GM21786 (cell line): Measurements from ENCODE around the gene AIFM1.

ENCODE experiments used
- ATAC-seq: cut with Tn5 transposase; IDR thresholded peaks from one replicate; pipeline ENCODE4 v1.9.1; 2021; ENCODE audit not compliant: unreplicated experiment

Gene AIFM1

DNA sequence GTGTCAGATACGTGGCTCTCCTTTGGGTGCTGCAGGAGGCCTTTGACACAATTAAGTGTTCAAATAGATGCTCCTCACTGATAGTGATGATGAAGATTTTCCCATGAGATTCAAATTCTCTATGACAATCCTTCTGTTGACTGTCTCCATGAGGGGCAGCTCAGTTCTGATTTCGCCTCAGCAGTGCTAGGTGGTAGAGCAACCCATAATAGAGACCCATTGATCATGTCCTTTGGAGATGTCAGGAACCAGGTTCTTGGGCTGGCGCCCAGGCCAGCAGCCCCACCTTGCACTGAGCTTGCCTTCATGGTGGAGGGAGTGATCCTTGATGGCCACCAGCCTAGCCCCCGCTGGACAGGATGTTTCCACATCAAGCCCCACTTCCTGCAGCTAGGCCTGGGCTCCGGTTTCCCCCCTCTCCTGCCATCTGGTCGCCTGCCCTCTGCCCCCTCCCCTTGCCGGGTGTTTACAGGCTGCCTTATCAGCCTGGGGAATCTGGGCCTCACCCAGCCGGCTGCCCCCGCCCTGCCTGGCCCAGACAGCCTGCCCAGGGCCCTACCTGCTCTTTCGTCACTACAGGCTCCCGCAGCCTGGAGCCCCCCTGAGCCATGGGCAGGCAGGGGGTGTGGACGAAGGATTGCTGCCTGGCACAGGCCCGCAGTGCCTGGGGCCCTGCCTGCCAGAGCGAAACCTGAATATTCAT, 68.0 kb downstream of the AIFM1 start:
- ATAC-seq: no peak

DNA sequence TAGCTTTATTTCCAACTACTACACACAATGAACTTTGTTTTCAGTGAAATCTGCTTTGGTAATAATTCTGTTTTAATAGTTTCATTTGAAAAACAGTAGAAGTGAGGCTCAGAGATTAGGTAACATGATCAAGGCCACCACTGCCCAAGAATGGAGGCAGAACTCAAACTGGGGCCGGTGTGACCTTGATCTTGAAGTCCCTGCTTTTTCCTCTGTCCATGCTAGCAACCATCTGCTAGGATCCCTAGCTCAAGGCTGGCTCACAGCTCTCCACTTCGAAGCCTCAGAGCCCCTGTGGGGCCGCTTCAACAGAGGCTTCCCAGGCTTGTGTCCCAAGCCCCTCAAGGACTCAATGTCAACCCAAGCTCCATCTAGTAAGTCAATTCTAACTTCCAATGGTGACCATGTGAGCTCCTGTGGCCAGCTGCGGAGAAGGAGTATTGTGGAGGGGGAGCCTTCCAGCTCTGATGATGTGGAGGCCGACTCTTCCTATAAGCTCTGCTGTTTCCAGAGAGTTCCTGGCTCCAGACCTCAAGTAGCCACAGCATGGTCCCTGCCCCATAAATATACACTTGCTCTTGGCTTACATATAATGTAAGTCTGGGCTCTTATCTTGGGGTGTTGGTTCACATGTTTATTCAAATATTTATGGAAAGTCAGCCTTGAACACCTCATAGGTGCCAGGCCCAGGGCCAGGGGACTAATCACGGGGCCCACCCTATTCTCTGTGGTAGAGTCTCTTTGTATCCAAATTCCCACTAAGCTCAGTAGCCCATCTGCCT, 70.2 kb downstream of the AIFM1 start:
- no peak for ATAC-seq

DNA sequence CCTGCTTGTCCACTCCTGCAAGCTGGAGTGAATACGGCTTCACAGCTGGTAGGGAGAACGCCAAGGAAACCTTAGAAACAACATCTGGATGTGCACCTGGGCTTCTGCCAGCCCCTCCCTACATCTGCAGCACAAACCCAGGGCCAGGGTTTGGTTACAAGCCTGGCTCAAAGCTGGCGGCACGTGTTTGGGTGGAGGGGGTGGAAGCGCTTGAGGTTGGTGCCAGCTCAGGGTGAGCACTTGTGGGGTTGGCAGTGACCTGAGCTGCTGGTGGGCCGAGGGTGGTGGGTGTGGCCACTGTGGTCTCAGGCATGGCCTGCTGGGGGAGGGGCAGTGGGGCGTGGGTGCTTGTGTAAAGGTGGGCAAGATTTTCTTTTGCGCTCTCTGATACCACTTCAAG, 70.9 kb downstream of the AIFM1 start:
- no peak for ATAC-seq

DNA sequence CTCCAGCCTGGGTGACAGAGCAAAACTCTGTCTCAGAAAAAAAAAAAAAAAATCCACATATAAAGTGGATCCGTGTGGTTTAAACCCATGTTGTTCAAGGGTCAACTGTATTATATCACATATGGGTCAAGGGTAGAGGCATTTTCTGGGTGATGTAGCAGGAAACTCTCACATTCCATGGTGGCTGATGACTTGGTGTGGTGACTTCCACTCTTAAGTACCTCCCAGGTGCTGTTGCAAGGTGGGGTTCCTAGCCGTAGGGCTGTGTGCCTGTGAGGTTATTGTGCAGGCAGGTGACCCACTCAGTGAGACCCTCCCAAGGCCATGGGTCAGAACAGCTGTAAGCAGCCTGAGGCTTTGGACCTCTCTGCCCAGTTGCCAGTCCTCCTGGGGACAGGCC, 72.4 kb downstream of the AIFM1 start:
- ATAC-seq: no peak

DNA sequence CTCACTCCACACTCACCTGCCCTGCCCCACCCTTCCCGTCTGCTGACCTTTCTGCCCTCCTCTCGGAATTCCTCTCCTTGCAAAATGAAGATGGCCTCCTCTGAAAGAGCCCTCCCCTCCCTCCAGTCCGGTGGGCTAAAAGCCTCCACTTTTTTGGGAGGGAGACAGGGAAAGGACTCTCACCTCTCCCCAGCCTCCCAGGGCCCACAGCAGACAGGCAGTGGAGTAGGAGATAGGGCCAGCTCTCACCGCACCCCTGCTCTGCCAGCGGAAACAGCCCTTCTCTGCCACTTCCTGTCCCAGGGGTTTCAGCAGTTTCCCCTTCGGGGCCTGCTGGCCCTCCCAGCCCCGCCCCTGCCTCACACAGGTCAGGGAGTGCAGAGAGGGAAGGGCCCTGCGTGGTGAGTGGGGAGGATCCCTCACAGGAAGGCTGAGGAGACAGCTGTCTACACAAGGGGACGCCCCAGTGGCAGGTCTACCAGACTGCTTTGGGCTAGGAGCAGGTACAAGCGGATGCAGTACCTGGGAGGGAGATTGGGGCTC, 73.6 kb downstream of the AIFM1 start:
- peak; percentile 99 for ATAC-seq

DNA sequence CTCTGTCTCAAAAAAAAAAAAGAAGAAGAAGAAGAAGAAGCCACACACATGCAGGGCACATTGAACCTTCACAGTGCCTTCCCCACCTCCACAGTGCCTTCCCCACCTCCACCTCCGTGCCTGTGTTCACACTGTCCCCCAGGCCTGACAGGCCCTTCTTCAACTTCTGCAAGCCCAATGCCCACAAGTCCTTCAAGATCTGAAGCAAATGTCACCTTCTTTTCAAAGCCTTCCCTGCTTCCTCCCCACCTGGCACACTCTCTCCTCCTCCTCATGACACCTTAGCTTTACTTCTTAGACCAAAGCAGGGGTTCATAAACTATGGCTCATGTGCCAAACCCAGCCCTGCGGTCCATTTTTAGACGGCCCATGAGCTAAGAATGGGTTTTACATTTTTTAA, 75.3 kb downstream of the AIFM1 start:
- no peak for ATAC-seq

DNA sequence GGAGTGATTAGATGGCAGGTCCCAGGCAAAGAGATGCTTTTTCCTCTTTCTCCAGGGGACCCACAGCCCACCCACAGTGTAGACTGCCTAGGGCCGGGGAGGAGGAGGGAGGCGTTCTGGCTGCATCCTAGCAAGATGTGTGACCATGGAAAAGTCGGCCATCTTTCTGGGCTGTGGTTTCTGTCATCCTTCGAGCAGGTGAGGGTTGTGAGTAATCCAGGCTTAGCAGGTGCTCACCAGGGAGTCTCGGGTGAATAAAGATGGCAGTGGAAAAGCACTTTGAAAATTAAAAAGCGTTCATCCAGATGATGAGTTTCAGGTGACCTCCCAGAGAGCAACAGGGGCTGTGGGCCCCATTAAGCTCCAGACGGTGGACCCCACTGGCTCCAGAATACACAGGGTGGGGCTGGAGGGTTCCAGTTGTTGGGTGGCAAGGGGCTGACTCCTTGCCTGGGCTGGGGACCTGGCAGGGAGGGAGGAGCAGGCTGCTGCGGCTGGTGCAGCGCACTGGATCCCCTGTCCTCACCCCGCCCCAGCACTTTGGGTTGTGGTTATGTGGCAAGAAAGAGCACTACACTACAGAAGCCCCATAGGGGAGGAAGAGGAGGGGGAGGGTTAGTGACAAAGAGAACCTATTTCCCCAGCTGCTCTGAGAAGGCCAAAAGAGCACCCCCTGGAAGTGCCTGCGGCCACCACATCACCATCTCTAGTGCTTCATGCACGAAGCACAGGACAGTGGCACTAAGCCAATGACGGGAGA, 79.0 kb downstream of the AIFM1 start:
- ATAC-seq: peak; percentile 42

DNA sequence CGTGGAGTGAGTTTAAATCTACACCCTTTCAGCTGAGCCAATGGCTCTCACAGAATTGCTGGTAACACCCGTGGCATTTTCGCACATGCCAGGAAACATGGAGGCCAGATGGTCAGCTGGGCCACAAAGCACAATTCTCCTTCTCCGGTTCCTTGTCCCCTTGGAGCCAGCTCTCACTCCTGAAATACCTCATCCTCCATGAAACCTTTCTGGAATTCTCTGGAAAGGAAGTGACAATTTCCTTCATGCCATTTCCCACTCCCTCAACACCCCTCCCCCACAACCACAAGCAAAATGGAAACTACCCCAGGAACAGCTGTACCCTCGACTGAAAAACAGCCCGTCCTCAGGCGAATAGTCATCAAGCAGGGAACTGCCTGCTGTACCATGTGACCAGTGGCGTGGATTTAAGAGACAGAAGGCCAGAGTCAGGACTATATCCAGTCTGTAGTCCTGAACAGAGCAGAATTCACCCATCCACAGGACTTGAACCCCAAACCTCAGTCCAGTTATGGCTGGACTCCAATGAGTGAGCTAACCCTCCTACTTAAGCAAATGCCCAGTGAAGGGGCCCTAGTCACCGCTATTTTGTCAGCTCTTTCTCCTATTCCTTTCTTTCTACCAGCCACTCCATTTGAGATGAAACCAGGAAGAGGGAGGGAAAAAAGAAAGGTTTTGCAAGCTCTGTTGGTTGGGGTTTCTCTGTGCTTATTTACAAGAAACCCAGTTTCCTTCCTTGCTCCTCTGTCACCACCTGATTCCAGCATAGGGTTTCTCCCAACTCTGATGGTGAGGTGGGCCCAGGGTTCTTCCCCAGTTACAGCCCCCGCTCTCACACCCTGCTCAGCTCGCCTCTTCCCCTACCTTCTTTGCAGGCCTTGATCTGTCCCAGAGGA, 79.8 kb downstream of the AIFM1 start:
- ATAC-seq: no peak

DNA sequence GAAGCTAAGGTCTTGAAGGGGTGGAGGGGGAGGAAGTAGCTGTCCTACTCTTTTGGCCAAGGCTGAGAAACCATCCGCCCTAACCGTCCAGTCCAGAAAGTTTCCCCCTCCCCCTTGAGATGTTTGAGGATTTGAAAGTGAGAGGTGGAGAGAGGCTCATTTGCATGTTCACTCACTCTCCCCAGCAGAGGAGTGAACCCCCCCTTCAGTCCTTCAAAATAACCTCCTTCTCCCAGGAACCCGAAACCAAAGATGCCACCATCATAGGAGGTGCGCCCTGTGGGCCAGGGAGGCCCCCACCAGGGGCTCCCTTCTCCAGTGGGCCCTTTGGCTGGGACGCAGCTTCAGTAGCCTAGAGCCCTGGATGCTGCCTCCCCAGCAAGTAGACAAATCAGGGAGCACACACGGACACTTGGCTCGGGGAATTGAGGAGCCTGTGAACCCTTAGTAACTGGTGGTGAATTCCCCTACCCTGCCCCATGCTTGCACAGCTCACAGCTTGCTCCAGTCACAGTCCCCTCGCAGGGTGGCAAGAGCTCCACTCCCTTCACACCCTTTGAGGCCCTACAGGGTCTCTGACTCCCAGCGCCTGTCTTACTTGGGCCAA, 80.9 kb downstream of the AIFM1 start:
- ATAC-seq: peak; percentile 36

DNA sequence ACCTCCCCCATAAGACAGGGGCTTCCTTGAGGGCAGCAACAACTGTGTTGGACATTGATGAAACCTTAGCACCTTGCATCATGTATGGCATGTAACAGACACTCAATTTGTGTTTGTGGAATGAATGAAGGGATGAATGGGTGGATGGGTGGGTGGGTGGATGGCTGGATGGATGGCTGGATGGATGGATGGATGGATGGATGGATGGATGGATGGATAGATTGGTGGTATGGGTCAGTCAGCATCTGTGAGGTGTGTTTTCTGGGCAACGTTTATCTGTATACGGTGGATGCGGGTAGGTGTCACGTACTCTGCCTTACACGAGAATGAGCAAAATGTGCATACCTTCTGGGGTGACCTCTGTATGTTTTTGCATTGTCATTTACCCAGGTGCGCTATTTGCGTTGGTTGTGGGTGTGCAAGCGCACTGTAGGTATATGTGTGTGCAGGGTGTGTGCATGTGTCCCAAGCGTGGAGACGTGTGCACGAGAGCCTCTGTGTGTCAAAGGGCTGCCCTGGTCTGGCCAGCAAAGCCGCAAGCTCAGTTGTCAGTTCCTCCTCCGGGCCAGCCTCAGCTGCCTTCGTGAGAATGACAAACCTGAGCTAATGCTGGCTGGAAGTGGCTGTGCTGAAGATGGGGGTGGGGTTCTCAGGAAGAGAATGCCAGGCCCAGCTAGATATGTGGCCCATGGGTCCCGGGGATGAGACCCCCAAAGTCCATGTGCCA, 81.8 kb downstream of the AIFM1 start:
- ATAC-seq: peak; percentile 23

DNA sequence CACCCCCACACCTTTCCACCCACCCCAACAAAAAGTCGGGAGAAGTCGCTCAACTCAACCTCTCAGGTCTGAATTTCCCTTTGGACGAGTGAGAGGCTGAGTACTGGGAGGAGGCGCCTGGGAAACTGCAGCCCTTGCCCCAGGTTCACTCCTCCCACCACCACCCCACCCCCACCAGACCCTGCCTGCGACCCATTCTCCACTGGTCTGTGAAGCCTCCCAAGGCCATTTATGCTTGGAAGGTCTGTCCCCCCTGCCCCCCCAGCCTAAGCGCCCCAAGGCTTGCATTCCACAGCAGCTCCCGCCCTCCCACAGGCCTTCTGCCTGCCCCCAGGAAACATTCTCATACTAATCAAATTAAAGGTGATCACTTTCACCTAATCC, 82.5 kb downstream of the AIFM1 start:
- ATAC-seq: no peak

DNA sequence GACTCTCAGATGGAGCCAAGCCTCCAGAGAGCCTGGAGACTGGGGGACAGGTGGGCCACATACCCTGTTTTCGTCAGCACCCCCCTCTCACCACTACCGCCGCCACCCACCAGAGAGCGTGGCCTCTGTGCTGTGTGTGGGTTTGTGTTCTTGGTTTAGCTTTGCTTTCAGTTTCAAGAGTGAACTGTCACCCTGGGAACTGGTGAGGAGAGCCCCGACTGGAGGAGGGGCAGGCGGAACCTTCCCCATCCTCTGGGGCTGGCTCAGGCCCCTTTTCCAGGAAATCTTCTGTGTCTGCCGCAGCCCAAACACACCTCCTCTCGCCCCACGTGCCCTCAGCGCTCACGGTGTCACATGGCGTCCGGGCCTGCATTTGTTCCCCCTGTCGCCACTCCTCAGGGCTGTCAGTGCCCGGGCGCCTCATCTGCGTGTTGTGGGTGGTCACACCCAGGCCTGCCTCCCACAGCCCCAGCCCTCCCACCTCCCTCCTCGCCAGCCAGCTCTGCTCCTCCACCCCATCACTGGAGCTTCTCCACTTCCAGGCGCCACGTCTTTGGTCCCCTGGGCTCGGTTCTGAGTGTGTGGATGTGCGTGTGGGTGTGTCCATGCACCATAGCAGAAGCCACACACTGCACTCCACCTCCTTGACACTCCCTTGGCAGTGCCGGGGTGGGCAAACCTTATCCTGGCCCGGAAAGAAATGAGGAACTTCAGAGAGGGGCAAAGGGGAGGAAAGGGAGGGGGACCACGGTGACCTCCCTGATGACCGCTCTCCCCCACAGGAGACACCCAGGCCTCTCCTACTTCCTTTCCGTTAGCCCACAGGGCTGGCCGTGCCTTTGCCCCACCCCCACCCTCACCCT, 83.2 kb downstream of the AIFM1 start:
- peak; percentile 52 for ATAC-seq

DNA sequence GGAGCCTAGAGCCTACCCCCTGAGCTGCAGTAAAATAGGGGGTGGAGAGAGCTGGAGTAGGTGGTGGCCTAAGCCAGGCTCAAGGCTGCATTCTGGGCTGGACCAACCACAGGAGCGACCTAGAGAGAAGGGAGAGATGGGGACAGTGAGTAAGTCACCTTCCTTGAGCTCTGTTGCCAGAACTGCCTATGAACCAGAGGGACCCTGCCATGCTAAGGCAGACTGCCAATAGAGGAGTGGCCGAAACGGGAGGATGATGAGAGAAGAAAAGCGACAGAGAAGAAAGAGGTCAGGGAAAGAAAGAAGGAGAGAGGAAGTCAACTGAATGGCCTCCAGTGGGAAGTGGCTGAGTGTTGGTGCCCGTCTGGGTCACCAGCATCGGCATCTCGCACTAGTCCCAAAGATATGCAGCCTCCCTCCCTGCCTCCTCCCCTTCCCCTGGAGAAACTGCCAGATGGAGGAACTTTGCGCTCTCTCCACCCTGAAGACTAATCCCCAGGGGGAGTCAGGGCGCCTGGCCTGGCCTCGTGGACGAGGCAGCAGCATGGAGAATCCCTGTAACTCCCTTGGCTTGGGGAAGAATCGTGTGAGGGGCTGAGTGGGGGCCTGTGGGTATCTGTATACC, 84.1 kb downstream of the AIFM1 start:
- no peak for ATAC-seq

DNA sequence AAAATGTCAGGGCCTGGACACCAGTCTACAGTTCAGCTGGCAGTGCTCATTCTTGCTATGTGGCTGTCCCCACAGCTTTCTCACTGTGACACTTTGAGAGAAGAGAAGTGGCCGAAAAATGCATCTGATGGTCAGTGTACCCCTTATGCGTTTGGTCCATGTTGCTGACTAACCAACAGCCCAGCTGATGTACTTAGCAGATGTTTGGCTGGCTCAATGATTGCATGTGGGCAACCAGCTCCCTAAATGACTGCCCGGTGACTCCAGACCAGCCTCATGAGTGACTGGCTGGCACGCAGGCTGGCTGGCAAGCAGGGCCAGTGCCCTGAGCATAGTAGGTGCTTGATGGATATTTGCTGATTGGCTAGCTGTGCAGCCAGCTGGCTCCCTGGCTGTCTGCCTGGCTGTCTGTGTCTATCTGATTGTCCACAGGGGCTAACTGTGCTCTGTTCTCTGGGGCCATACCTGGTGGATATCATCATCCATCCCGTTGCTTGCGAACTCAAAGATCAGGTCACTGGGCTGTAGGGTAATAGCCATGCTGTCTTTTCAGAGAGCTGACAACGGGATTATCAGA, 84.8 kb downstream of the AIFM1 start:
- no peak for ATAC-seq

DNA sequence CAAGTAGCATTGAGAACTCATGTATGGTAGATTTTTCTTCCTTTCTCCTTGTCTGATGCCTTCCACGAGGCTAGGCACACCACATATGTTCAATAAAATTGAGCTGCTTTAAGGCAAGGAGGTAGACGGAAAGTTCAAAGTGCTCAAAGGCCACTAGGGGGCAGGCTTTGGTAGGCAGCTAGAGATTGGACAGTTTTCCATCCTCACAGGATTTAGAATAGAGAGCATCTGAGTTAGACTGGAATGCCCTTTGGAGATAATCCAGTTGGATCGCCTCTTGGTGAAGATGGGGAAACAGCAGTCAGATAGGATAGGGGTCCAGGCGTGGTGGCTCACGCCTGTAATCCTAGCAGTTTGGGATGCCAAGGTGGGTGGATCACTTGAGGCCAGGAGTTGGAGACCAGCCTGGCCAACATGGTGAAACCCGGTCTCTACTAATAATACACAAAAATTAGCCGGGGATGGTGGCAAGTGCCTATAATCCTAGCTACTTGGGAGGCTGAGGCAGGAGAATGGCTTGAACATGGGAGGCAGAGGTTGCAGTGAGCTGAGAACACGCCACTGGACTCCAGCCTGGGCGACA, 85.7 kb downstream of the AIFM1 start:
- no peak for ATAC-seq
